HFF-Myc (cell line): Measurements from ENCODE around the gene SPOPL.
"Not testable (repeated sequence)": the region's sequence is repeated elsewhere in the genome, so short reads cannot be mapped to it uniquely, and the experiment has no call there.

Experiments used
- DNase-seq: peaks from one replicate; pipeline ENCODE4 v3.0.0-alpha.2; 2011; ENCODE audit warnings: low read depth; ENCODE audit errors: extremely low read depth
- H3K4me3 ChIP-seq: replicated peaks from 2 replicates; pipeline ENCODE4 v1.5.1; 2011; ENCODE audit warnings: low read depth, mild to moderate bottlenecking, control low read depth, low read length
- TF ChIP-seq, protein P1 (sequence below): IDR thresholded peaks from 2 replicates; pipeline ENCODE4 v1.5.1; 2012; ENCODE audit warnings: mild to moderate bottlenecking, low read depth, low read length, control low read depth; ENCODE audit errors: missing control alignments

The SPOPL gene

DNA sequence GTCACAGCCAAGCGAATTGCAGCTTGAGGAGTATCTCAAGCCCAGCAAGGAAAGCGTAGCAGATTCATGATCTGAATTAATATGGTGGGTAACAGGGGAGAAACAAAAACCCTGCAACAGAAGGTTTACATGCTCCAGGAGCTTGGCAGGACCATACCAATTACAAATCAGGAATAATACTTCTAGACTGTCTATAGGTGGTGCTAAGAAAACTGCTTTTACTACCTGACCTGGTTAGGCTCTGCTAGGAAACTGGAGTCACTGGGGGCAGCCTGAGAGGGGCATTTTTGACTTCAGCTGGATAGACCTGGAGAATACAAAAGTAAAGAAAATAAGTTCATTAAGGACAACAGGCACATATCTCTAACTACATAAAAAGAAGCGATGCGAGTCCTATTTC lies 24.6 kb upstream of the SPOPL start:
- DNase-seq = no peak
- H3K4me3 ChIP-seq = no peak overlapping the region
- TF ChIP-seq, protein P1, sequence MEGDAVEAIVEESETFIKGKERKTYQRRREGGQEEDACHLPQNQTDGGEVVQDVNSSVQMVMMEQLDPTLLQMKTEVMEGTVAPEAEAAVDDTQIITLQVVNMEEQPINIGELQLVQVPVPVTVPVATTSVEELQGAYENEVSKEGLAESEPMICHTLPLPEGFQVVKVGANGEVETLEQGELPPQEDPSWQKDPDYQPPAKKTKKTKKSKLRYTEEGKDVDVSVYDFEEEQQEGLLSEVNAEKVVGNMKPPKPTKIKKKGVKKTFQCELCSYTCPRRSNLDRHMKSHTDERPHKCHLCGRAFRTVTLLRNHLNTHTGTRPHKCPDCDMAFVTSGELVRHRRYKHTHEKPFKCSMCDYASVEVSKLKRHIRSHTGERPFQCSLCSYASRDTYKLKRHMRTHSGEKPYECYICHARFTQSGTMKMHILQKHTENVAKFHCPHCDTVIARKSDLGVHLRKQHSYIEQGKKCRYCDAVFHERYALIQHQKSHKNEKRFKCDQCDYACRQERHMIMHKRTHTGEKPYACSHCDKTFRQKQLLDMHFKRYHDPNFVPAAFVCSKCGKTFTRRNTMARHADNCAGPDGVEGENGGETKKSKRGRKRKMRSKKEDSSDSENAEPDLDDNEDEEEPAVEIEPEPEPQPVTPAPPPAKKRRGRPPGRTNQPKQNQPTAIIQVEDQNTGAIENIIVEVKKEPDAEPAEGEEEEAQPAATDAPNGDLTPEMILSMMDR = no peak

DNA sequence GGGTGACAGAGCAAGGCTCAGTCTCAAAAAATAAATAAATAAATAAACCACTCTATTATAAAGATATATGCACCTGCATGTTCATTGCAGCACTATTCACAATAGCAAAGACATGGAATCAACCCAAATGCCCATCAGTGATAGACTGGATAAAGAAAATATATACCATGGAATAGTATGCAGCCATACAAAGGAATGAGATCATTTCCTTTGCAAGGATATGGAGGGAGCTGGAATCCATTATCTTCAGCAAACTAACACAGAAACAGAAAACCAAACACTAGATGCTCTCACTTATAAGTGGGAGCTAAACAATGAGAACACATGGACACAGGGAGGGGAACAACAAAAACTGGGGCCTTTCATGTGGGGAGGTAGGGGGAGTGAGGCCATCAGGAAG lies 18.8 kb upstream of the SPOPL start:
- DNase-seq, H3K4me3 ChIP-seq: not testable (repeated sequence)

DNA sequence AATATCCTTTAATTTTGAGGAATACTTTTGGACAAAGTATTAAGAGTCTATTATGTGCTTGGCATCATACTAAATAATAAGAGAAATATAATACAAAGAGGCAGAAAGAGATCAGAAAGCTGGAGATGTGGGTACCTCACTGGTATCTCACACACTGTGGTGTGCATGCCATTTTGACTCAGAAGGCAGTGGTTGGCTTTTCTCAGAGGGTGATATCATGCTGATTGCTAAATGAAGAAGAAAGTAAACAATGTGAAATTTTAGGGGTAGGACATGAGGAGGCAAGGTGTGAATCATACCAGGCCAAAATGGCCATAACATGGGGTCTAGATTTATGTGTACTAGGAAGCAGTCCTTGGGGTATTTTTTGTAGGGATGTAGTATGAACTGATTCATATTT lies 16.6 kb upstream of the SPOPL start:
- H3K4me3 ChIP-seq = no peak overlapping the region
- DNase-seq = no peak
- TF ChIP-seq, protein P1 = no peak

DNA sequence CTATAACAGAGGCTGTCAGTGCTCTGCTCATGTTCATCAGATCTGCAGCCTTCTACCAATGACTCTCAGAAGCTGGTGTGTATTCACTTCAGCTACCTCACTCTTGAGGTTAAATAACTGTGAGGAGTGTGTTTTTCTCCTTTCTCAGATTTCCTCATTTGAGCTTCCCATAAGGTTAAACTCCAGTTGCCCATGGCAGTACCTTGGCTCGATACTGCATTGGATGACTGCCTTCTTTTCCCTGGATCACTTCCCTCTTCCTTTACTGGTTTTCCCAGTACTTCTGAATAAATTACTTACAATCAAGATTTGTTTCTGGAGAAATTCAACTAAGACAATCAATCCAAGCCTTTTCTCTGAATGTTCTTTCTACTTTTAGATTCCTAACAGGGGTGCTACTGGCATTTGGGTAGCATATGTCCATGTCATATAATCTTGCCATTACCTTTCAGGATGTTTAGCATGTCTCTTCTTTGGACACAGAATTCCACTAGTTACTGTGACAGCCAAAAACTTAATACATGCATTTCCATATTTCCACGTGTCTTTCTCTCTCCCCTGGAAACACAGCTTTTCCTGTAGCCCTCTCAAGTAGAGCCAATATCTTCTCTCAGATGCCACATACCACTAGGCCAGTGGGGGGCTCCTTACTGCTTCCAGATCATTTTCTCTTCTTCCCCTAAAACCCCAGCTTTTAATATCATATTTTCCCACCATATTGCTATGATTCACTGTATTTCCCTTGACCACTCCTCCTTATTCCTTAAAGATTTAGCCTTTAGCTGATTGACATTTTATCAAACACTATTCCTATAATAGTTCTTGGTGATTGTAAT lies 15.0 kb upstream of the SPOPL start:
- no peak for DNase-seq
- H3K4me3 ChIP-seq = no peak overlapping the region
- TF ChIP-seq, protein P1 = no peak

DNA sequence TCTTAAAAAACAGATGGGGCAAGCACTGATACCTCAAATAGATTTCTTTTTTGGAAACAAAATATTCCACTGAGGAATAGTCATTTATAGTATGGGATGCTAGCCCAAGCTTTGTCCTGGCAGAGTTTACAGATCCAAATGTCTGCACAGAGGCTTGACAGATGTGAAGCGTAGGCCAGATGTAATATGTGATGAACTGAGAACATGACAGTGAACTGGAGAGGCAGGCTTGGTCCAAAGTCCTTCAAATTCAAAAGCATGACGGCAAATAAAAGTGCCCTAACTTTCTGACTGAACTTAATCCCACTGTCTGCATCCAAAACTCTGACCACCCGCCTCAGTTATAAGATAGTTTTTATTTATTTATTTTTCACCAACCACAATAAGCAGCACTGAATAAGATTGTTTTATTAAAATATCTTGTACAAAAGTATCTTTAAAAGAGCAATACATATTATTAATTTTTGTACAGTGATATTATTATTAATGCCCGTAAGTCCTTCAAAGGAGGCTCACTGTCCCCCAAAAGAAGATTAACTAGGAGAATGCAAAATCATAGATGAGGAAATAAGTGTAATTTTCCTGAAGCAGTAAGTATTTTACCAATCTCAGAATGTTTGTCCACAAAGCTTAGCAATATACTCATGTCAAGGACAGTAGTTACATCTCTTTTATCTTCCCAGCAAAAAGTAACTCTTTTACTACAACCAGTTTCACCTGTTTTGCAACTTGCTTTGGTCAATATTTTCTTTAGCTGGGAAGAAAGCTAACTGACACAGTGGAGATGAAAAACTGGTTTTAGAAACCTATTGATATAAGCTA lies 10.7 kb upstream of the SPOPL start:
- no peak overlapping the region for H3K4me3 ChIP-seq
- no peak for DNase-seq
- TF ChIP-seq, protein P1 = no peak

DNA sequence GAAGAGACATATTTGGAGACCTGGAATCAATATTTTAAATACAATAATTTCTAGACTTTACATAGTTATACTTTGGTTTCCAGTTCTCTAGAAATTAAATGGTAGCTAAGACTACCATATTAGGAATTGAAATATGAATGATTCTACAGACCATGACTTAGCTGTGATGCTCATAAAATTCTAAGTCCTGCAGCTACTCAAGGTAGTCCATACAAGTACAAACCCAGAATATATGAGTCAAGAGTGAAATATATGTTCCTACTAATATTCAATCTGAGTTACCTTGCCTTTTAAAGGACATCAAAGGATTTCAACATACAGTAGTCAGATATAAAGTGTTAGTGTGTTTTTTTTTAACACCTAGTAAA lies 10.1 kb upstream of the SPOPL start:
- no peak overlapping the region for H3K4me3 ChIP-seq
- TF ChIP-seq, protein P1 = no peak

DNA sequence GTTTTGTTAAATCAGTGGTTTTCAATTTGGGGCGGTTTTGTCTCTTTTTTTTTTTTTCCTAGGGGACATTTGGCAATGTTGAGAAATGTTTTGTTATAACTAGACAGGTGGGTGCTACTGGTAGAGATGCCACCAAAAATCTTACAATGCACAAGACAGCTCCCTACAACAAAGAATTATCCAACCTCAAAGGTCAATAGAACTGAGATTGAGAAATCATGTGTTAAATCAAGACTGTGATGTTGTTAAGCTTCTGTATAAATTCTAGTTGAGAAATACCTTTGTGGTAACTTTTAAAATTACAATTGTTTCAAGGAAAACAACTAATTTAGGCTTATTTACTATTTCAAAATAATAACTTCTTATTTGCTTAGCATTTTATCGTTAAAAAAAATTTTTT lies 9.4 kb upstream of the SPOPL start:
- no peak for DNase-seq
- no peak overlapping the region for H3K4me3 ChIP-seq
- TF ChIP-seq, protein P1 = no peak

More for the DNA sequence above, 10.1 kb upstream of the SPOPL start:
- no peak for DNase-seq
